HepG2 (cell line): ENCODE data around the gene MLX. TPM values are rescaled to one million over a fixed set of nuclear protein-coding genes. Genes with fewer than 3 reads are reported as not detected.
A peak's percentile ranks its signal among the peaks of the same experiment; 100 is the strongest.

Source experiments
- ERF ChIP-seq: IDR thresholded peaks from 2 replicates; pipeline ENCODE4 v1.6.1; 2018; ENCODE audit warnings: missing biosample characterization, missing genetic modification reagents
- KDM6A ChIP-seq: IDR thresholded peaks from 2 replicates; pipeline ENCODE4 v1.6.1; 2016; ENCODE audit warnings: low read depth
- MIER2 ChIP-seq: IDR thresholded peaks from 2 replicates; pipeline ENCODE4 v1.6.1; 2016; ENCODE audit warnings: missing biosample characterization, missing genetic modification reagents
- POLR2G ChIP-seq: fragments of 200-400 bp; formaldehyde crosslinking; IDR thresholded peaks from 2 replicates; pipeline ENCODE4 v1.6.1; 2018; ENCODE audit warnings: mild to moderate bottlenecking, low read depth, low read length, moderate library complexity
- SNAPC2 ChIP-seq: sonication (generic); formaldehyde crosslinking; IDR thresholded peaks from 2 replicates; pipeline ENCODE4 v1.8.1; 2022; ENCODE audit warnings: mild to moderate bottlenecking, missing genetic modification reagents
- SP5 ChIP-seq: IDR thresholded peaks from 2 replicates; pipeline ENCODE4 v1.6.1; 2016; ENCODE audit warnings: low read depth, borderline replicate concordance
- SPEN ChIP-seq: sonication (generic); formaldehyde crosslinking; IDR thresholded peaks from 2 replicates; pipeline ENCODE4 v1.5.1; 2020; ENCODE audit warnings: low read depth, mild to moderate bottlenecking, missing genetic modification reagents
- TRIM24 ChIP-seq: sonication (generic); formaldehyde crosslinking; IDR thresholded peaks from 2 replicates; pipeline ENCODE4 v1.8.0; 2022; ENCODE audit warnings: mild to moderate bottlenecking, missing genetic modification reagents
- XRCC5 ChIP-seq: fragments of 200-400 bp; formaldehyde crosslinking; optimal IDR thresholded peaks from 2 replicates; pipeline ENCODE3; 2017; ENCODE audit warnings: mild to moderate bottlenecking, low read length
- ZBTB42 ChIP-seq: sonication (generic); formaldehyde crosslinking; IDR thresholded peaks from 2 replicates; pipeline ENCODE4 v1.5.0; 2020; ENCODE audit warnings: mild to moderate bottlenecking, missing genetic modification reagents
- ZFP36L1 ChIP-seq: sonication (generic); formaldehyde crosslinking; IDR thresholded peaks from 2 replicates; pipeline ENCODE4 v1.8.0; 2022; ENCODE audit warnings: mild to moderate bottlenecking, missing genetic modification reagents, moderate library complexity
- ZNF24 ChIP-seq: fragments of 450-650 bp; IDR thresholded peaks from 2 replicates; pipeline ENCODE4 v1.6.1; 2017; ENCODE audit warnings: antibody characterized with exemption, mild to moderate bottlenecking
- ZNF33A ChIP-seq: sonication (generic); formaldehyde crosslinking; IDR thresholded peaks from 2 replicates; pipeline ENCODE4 v1.5.1; 2020; ENCODE audit warnings: missing genetic modification reagents, mild to moderate bottlenecking, moderate library complexity, borderline replicate concordance
- ZNF354B ChIP-seq: sonication (generic); formaldehyde crosslinking; IDR thresholded peaks from 2 replicates; pipeline ENCODE4 v1.8.0; 2022; ENCODE audit warnings: mild to moderate bottlenecking, missing genetic modification reagents
- ZNF564 ChIP-seq: sonication (generic); formaldehyde crosslinking; IDR thresholded peaks from 2 replicates; pipeline ENCODE4 v1.8.1; 2023; ENCODE audit warnings: mild to moderate bottlenecking, missing genetic modification reagents
- polyA plus RNA-seq, 8 experiments: library from polyadenylated mRNA; depleted of rRNA in 3 of 8; stranded (reverse) in 7 of 8; unstranded in 1 of 8; fragments of >200 nt; fragmentation: Illumina TruSeq in 4 of 8; extraction: Trizol in 4 of 8; gene quantifications; 2 replicates each; pipeline versions ENCODE4 v1.2.1 to v1.2.3, GENCODE V29; 2011 to 2016; ENCODE audit warnings: low read depth in 4 of 8, missing spikeins in 1 of 8, mixed read lengths in 1 of 8; ENCODE audit not compliant: insufficient read depth in 1 of 8
- total RNA-seq, 5 experiments: library from RNA; depleted of rRNA; stranded (reverse); fragments of >200 nt; fragmentation: Illumina TruSeq; extraction: Trizol; gene quantifications; 2 replicates each; pipeline ENCODE4 v1.2.3, GENCODE V29; 2016; ENCODE audit warnings: low read depth in 1 of 5
- TF ChIP-seq, protein P1 (sequence below): IDR thresholded peaks from 2 replicates; pipeline ENCODE4 v1.6.1; 2018; ENCODE audit warnings: missing genetic modification reagents
- TF ChIP-seq, protein P2 (sequence below): sonication (generic); formaldehyde crosslinking; IDR thresholded peaks from 2 replicates; pipeline ENCODE4 v1.4.0; 2020; ENCODE audit warnings: missing genetic modification reagents, mild to moderate bottlenecking, borderline replicate concordance
- TF ChIP-seq, protein P3 (sequence below), 2 experiments: sonication (generic) in 1 of 2; formaldehyde crosslinking in 1 of 2; IDR thresholded peaks; 2 replicates each; pipeline versions ENCODE4 v1.4.0 to v1.6.1; 2016 to 2020; ENCODE audit warnings: borderline replicate concordance in 1 of 2, low read depth in 1 of 2, mild to moderate bottlenecking in 1 of 2, missing genetic modification reagents in 1 of 2
- TF ChIP-seq, protein P4 (sequence below): sonication (generic); formaldehyde crosslinking; IDR thresholded peaks from 2 replicates; pipeline ENCODE4 v1.5.1; 2020; ENCODE audit warnings: missing genetic modification reagents, mild to moderate bottlenecking, borderline replicate concordance
- TF ChIP-seq, protein P5 (sequence below): IDR thresholded peaks from 2 replicates; pipeline ENCODE4 v1.6.1; 2016; ENCODE audit warnings: missing genetic modification reagents, missing compliant biosample characterization
- TF ChIP-seq, protein P6 (sequence below): sonication (generic); formaldehyde crosslinking; IDR thresholded peaks from 2 replicates; pipeline ENCODE4 v1.4.0; 2020; ENCODE audit warnings: missing genetic modification reagents

Gene MLX
- total and polyA plus RNA-seq, 2 of the 13 experiments (the other 11 are each of a cell fraction or from before 2014, with no cell fraction given): 38.9 to 74.4 TPM

DNA sequence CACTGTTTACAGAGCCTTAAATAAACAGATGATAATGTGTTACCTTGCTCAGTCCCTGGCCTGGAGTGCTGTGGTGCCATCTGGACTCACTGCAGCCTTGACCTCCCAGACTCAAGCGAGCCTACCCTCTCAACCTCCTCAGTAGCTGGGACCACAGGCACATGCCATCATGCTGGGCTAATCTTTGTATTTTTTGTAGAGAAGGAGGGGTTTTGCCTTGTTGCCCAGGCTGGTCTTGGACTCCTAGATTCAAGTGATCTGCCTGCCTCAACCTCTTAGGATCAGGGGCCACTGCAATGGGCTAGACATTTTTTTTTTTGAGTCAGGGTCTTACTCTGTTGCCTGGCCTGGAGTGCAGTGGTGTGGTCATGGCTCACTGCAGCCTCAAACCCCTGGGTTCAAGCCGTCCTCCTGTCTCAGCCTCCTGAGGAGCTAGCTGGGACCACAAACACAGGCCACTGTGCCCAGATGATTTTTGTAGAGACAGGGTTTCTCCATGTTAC is 35.9 kb upstream of the MLX start (continued):
- TF ChIP-seq ZNF354B (peak; percentile 21; the same call in 1 of the 2 replicates), KDM6A (CRISPR knock-in tag) (peak; percentile 90), ZNF564 (0 out of 2 replicates have a peak, but pooled peaks have one; percentile 66), XRCC5 (peak; percentile 73), ERF (CRISPR knock-in tag) (peak; percentile 80), SP5 (CRISPR knock-in tag) (peak; percentile 92), POLR2G (peak; percentile 39; the same call in 1 of the 2 replicates), SNAPC2 (peak; percentile 77; the same call in 1 of the 2 replicates), ZNF24 (0 out of 2 replicates have a peak, but pooled peaks have one; percentile 19), SPEN (CRISPR knock-in tag) (peak; percentile 28; the same call in 1 of the 2 replicates), MIER2 (CRISPR knock-in tag) (0 out of 2 replicates have a peak, but pooled peaks have one; percentile 37), ZBTB42 (peak; percentile 39; the same call in 1 of the 2 replicates), ZNF33A (CRISPR knock-in tag) (no peak), TRIM24 (CRISPR knock-in tag) (no peak; the same call in 1 of the 2 replicates), ZFP36L1 (CRISPR knock-in tag) (peak; percentile 96)
- TF ChIP-seq, protein P1, sequence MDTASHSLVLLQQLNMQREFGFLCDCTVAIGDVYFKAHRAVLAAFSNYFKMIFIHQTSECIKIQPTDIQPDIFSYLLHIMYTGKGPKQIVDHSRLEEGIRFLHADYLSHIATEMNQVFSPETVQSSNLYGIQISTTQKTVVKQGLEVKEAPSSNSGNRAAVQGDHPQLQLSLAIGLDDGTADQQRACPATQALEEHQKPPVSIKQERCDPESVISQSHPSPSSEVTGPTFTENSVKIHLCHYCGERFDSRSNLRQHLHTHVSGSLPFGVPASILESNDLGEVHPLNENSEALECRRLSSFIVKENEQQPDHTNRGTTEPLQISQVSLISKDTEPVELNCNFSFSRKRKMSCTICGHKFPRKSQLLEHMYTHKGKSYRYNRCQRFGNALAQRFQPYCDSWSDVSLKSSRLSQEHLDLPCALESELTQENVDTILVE (CRISPR knock-in tag): peak; percentile 61; the same call in 1 of the 2 replicates
- TF ChIP-seq, protein P2, sequence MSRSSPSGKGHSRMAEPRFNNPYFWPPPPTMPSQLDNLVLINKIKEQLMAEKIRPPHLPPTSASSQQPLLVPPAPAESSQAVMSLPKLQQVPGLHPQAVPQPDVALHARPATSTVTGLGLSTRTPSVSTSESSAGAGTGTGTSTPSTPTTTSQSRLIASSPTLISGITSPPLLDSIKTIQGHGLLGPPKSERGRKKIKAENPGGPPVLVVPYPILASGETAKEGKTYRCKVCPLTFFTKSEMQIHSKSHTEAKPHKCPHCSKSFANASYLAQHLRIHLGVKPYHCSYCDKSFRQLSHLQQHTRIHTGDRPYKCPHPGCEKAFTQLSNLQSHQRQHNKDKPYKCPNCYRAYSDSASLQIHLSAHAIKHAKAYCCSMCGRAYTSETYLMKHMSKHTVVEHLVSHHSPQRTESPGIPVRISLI (CRISPR knock-in tag): peak; percentile 95
- TF ChIP-seq, protein P3, sequence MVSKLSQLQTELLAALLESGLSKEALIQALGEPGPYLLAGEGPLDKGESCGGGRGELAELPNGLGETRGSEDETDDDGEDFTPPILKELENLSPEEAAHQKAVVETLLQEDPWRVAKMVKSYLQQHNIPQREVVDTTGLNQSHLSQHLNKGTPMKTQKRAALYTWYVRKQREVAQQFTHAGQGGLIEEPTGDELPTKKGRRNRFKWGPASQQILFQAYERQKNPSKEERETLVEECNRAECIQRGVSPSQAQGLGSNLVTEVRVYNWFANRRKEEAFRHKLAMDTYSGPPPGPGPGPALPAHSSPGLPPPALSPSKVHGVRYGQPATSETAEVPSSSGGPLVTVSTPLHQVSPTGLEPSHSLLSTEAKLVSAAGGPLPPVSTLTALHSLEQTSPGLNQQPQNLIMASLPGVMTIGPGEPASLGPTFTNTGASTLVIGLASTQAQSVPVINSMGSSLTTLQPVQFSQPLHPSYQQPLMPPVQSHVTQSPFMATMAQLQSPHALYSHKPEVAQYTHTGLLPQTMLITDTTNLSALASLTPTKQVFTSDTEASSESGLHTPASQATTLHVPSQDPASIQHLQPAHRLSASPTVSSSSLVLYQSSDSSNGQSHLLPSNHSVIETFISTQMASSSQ (IDR thresholded peaks at IDR 0.05; ENCODE audit: low read depth): peak; percentile 60; the same call in 1 of the 2 replicates
- TF ChIP-seq, protein P3 (CRISPR knock-in tag; IDR thresholded peaks at IDR 0.05; ENCODE audit: borderline replicate concordance): peak; percentile 81; the same call in 1 of the 2 replicates
- TF ChIP-seq, protein P4, sequence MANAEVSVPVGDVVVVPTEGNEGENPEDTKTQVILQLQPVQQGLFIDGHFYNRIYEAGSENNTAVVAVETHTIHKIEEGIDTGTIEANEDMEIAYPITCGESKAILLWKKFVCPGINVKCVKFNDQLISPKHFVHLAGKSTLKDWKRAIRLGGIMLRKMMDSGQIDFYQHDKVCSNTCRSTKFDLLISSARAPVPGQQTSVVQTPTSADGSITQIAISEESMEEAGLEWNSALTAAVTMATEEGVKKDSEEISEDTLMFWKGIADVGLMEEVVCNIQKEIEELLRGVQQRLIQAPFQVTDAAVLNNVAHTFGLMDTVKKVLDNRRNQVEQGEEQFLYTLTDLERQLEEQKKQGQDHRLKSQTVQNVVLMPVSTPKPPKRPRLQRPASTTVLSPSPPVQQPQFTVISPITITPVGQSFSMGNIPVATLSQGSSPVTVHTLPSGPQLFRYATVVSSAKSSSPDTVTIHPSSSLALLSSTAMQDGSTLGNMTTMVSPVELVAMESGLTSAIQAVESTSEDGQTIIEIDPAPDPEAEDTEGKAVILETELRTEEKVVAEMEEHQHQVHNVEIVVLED: peak; percentile 56; the same call in 1 of the 2 replicates
- TF ChIP-seq, protein P5, sequence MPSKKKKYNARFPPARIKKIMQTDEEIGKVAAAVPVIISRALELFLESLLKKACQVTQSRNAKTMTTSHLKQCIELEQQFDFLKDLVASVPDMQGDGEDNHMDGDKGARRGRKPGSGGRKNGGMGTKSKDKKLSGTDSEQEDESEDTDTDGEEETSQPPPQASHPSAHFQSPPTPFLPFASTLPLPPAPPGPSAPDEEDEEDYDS (CRISPR knock-in tag): peak; percentile 63; the same call in 1 of the 2 replicates
- TF ChIP-seq, protein P6, sequence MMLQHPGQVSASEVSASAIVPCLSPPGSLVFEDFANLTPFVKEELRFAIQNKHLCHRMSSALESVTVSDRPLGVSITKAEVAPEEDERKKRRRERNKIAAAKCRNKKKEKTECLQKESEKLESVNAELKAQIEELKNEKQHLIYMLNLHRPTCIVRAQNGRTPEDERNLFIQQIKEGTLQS (CRISPR knock-in tag): no peak
